ENCODE measurements around the gene CBLL1. TPM values are rescaled to one million over a fixed set of nuclear protein-coding genes. Genes with fewer than 3 reads are reported as not detected.

CBLL1 gene
- polyA plus RNA-seq, 1 of the 3 experiments (the other 2 are of a cell fraction), result 28.8 TPM

- TF ChIP-seq GATA2 (CRISPR knock-in tag; IDR thresholded peaks at IDR 0.05), result peak; percentile 69
- no peak for TF ChIP-seq MXI1 (IDR thresholded peaks at IDR 0.05; ENCODE audit: low read depth, low read length)
- peak; percentile 91 for TF ChIP-seq RCOR1 (IDR thresholded peaks at IDR 0.05; ENCODE audit: low read length)
- TF ChIP-seq TCF12 (IDR thresholded peaks at IDR 0.05), result no peak; the same call in 1 of the 2 replicates
- TF ChIP-seq NRF1 (IDR thresholded peaks at IDR 0.05; ENCODE audit: low read depth, low read length), result no peak
- TF ChIP-seq IRF3 (IDR thresholded peaks at IDR 0.05; ENCODE audit: low read depth, low read length), result no peak
These were observed 46.5 kb upstream of the CBLL1 start (continued) for GRCh38 chr7:107697321-107698049.

GRCh38 chr7:107700570-107700969 is 43.4 kb upstream of the CBLL1 start:
- Histone ChIP-seq H3K4me2 (no peak overlapping the region), H3K9ac (no peak overlapping the region), H3K4me1 (ENCODE audit: control insufficient read depth in 1 of 2, insufficient read depth in 2 of 2, low read depth in 1 of 2, low read length in 1 of 2) (peaks cover 0 to 13% of the 10 kb centered on the region in 2 experiments; a peak in 2 of 4 replicates), H3K36me3 (replicated peaks in 1 of 2; ENCODE audit: control insufficient read depth in 1 of 2, insufficient read depth in 2 of 2, low read length in 1 of 2) (no peaks in the 10 kb centered on the region), H2AFZ (ENCODE audit: low read depth) (no peak overlapping the region), H3K27ac (ENCODE audit: low read depth in 2 of 2, low read length in 1 of 2) (no peak overlapping the region), H4K20me1 (ENCODE audit: insufficient read depth) (no peaks in the 10 kb centered on the region), H3K79me2 (ENCODE audit: insufficient read depth) (no peaks in the 10 kb centered on the region), H3K27me3 (ENCODE audit: insufficient read depth) (no peaks in the 10 kb centered on the region), H3F3A (replicated peaks; ENCODE audit: insufficient read depth) (no peaks in the 10 kb centered on the region), H3K9me2 (no peaks in the 10 kb centered on the region), H3K4me3 (ENCODE audit: low read depth in 2 of 2, low read length in 1 of 2) (no peak overlapping the region), H3K9me3 (no peaks in the 10 kb centered on the region)
- TF ChIP-seq RAD21 (IDR thresholded peaks at IDR 0.05; ENCODE audit: low read length), result no peak
- TF ChIP-seq IRF3 (IDR thresholded peaks at IDR 0.05; ENCODE audit: low read depth, low read length), result no peak
- no peak for TF ChIP-seq EP300 (IDR thresholded peaks at IDR 0.05; ENCODE audit: borderline replicate concordance in 1 of 2, low read depth in 1 of 2, low read length in 1 of 2)
- no peak for TF ChIP-seq GATA2 (CRISPR knock-in tag; IDR thresholded peaks at IDR 0.05)
- no peak for TF ChIP-seq FOXM1 (IDR thresholded peaks at IDR 0.05; ENCODE audit: low read depth)
- no peak for TF ChIP-seq RCOR1 (IDR thresholded peaks at IDR 0.05; ENCODE audit: low read length)
- no peak for TF ChIP-seq ELF1 (IDR thresholded peaks at IDR 0.05)
- TF ChIP-seq POLR2AphosphoS5 (IDR thresholded peaks at IDR 0.05; ENCODE audit: low read depth, low read length), result no peak
- no peak for DNase-seq
- ChIA-PET CTCF (interaction anchor here (0.7 to 1.7 kb wide), 3 partner anchors 11 to 79 kb away, joined by 3 to 6 read pairs (median 3); no protein-coding TSS in a partner anchor), POLR2A (no interaction called here)

- TF ChIP-seq RXRA (IDR thresholded peaks at IDR 0.05; ENCODE audit: borderline replicate concordance, low read depth), result no peak
- DNase-seq, result no peak
- H3K36me3 ChIP-seq (replicated peaks in 1 of 2; ENCODE audit: control insufficient read depth in 1 of 2, insufficient read depth in 2 of 2, low read length in 1 of 2), result no peaks in the 10 kb centered on the region
- H3K9me2 ChIP-seq, result no peaks in the 10 kb centered on the region
- no peak overlapping the region for H3K27ac ChIP-seq (ENCODE audit: low read depth in 2 of 2, low read length in 1 of 2)
- no peaks in the 10 kb centered on the region for H4K20me1 ChIP-seq (ENCODE audit: insufficient read depth)
- ChIA-PET POLR2A (no interaction called here), CTCF (interaction anchor here (0.7 to 1.7 kb wide), 4 partner anchors 11 to 173 kb away, joined by 3 to 6 read pairs (median 3); partner anchors contain the start of gene SLC26A4)
- H3K79me2 ChIP-seq (ENCODE audit: insufficient read depth), result no peaks in the 10 kb centered on the region
- H3K9me3 ChIP-seq, result no peaks in the 10 kb centered on the region
- no peak overlapping the region for H3K4me3 ChIP-seq (ENCODE audit: low read depth in 2 of 2, low read length in 1 of 2)
- no peaks in the 10 kb centered on the region for H3F3A ChIP-seq (replicated peaks; ENCODE audit: insufficient read depth)
- WGBS (ENCODE audit: low lambda C conversion rate), result 81% methylated on average over 3 of the region's 3 CpGs
- H2AFZ ChIP-seq (ENCODE audit: low read depth), result no peak overlapping the region
- H3K9ac ChIP-seq, result no peak overlapping the region
- H3K4me2 ChIP-seq, result no peak overlapping the region
- peaks cover 0 to 13% of the 10 kb centered on the region in 2 experiments; a peak in 2 of 4 replicates for H3K4me1 ChIP-seq (ENCODE audit: control insufficient read depth in 1 of 2, insufficient read depth in 2 of 2, low read depth in 1 of 2, low read length in 1 of 2)
- no peaks in the 10 kb centered on the region for H3K27me3 ChIP-seq (ENCODE audit: insufficient read depth)
These were observed 42.8 kb upstream of the CBLL1 start for GRCh38 chr7:107701191-107701590.

Data from SK-N-SH (cell line).